MCF 10A (cell line): ENCODE measurements around the gene IFI27L1. TPM values are rescaled to one million over a fixed set of nuclear protein-coding genes. Genes with fewer than 3 reads are reported as not detected.

Experiments
- BruUV-seq: library from RNA; stranded (reverse); fragments of 400-500 nt; replicated peaks from 2 replicates; lab custom pipeline; 2021; lab: Mats Ljungman, UMichigan
- CTCF ChIA-PET: fragments of 300-600 bp; sonication (Branson Sonifier 250); formaldehyde crosslinking; extraction: SDS; loops from one replicate; lab custom pipeline; 2021; ENCODE audit warnings: antibody characterized with exemption, inconsistent platforms; lab: Yijun Ruan, JAX
- POLR2A ChIA-PET: fragments of 300-600, 350-650 bp; sonication (Branson Sonifier 250); formaldehyde crosslinking; extraction: SDS; loops from one replicate; lab custom pipeline; 2020; ENCODE audit warnings: antibody characterized with exemption, inconsistent platforms; lab: Yijun Ruan, JAX
- DNase-seq: peaks from one replicate; pipeline ENCODE4 v3.0.0-alpha.2; 2018; ENCODE audit not compliant: unreplicated experiment
- H3K27ac Mint-ChIP-seq: one replicate; pipeline ENCODE4 v1.8.0; 2022; ENCODE audit warnings: mild to moderate bottlenecking, low read depth, mixed read lengths; ENCODE audit not compliant: unreplicated experiment
- H3K27me3 Mint-ChIP-seq: one replicate; pipeline ENCODE4 v1.8.0; 2022; ENCODE audit warnings: mixed read lengths; ENCODE audit not compliant: insufficient read depth, unreplicated experiment
- H3K36me3 Mint-ChIP-seq: one replicate; pipeline ENCODE4 v1.8.0; 2022; ENCODE audit warnings: mild to moderate bottlenecking, moderate library complexity, mixed read lengths; ENCODE audit not compliant: insufficient read depth, unreplicated experiment
- H3K4me1 Mint-ChIP-seq: one replicate; pipeline ENCODE4 v1.8.0; 2022; ENCODE audit warnings: mixed read lengths; ENCODE audit not compliant: insufficient read depth, unreplicated experiment
- H3K4me3 Mint-ChIP-seq: one replicate; pipeline ENCODE4 v1.8.0; 2022; ENCODE audit warnings: mild to moderate bottlenecking, moderate library complexity, mixed read lengths; ENCODE audit not compliant: unreplicated experiment
- H3K9me3 Mint-ChIP-seq: one replicate; pipeline ENCODE4 v1.8.0; 2022; ENCODE audit warnings: mixed read lengths; ENCODE audit not compliant: unreplicated experiment
- intact Hi-C: fragments of 100-400 bp; cut with micrococcal nuclease; formaldehyde crosslinking; loops from 2 replicates; pipeline ENCODE4 v1.14.1; 2022
- total RNA-seq: library from RNA; stranded (reverse); gene quantifications from 2 replicates; pipeline ENCODE4 v1.2.3, GENCODE V29; 2022
- TF ChIP-seq, protein P1 (sequence below): fragments of 200-600 bp; IDR thresholded peaks from one replicate; pipeline ENCODE4 v1.8.0; 2022; ENCODE audit warnings: antibody characterized with exemption, mild to moderate bottlenecking; ENCODE audit not compliant: unreplicated experiment

The IFI27L1 gene
- total RNA-seq, 1 experiment from 2014 or later: 18.4 TPM

DNA sequence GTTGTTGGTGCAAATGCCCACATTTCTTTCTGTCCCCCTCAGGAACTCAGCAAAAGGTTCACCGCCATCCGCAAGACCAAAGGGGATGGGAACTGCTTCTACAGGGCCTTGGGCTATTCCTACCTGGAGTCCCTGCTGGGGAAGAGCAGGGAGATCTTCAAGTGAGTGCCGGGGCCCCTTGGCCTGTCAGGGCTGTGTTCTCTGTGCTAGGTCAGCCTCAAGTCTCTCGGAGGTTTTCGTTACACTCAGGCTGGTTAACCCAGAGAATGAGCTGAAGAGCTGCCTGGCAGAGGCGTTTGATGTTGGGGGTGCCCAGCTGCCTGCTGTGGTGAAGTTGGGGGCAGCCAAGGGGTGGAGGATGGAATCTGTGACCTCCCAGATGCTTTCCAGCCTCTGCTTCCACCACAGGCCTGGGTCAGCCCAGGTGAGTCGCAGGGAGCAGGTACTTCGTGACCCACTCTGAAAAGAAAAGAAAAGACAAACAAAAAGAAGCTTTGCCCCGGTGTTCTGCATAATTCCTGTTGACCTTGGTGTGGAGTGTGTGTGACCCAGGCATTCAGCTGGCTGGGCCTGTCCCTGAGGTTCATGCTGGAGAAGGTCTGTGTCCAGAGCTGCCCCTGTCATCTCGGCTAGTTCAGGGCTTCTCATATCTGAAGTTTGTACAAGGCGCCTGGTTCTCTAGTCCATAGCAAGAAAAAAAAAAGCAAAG, 42.0 kb upstream of the IFI27L1 start:
- POLR2A ChIA-PET: interaction anchor here (0.6 kb wide), 1 partner anchor 145 kb away, joined by 3 read pairs; no protein-coding TSS in a partner anchor
- no peak overlapping the region for H3K27ac Mint-ChIP-seq
- CTCF ChIA-PET: interaction anchor here (0.9 to 7.1 kb wide), 4 partner anchors 9 to 182 kb away, joined by 3 to 99 read pairs (median 14); no protein-coding TSS in a partner anchor
- H3K27me3 Mint-ChIP-seq: no peaks in the 10 kb centered on the region
- no peaks in the 10 kb centered on the region for H3K9me3 Mint-ChIP-seq
- intact Hi-C loops: no loop called here
- peaks cover 5% of the 10 kb centered on the region for H3K4me1 Mint-ChIP-seq
- BruUV-seq: no TSS peak
- TF ChIP-seq, protein P1, sequence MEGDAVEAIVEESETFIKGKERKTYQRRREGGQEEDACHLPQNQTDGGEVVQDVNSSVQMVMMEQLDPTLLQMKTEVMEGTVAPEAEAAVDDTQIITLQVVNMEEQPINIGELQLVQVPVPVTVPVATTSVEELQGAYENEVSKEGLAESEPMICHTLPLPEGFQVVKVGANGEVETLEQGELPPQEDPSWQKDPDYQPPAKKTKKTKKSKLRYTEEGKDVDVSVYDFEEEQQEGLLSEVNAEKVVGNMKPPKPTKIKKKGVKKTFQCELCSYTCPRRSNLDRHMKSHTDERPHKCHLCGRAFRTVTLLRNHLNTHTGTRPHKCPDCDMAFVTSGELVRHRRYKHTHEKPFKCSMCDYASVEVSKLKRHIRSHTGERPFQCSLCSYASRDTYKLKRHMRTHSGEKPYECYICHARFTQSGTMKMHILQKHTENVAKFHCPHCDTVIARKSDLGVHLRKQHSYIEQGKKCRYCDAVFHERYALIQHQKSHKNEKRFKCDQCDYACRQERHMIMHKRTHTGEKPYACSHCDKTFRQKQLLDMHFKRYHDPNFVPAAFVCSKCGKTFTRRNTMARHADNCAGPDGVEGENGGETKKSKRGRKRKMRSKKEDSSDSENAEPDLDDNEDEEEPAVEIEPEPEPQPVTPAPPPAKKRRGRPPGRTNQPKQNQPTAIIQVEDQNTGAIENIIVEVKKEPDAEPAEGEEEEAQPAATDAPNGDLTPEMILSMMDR: no peak
- peaks cover 19% of the 10 kb centered on the region for H3K36me3 Mint-ChIP-seq
- H3K4me3 Mint-ChIP-seq: no peak overlapping the region
- no peak for DNase-seq

DNA sequence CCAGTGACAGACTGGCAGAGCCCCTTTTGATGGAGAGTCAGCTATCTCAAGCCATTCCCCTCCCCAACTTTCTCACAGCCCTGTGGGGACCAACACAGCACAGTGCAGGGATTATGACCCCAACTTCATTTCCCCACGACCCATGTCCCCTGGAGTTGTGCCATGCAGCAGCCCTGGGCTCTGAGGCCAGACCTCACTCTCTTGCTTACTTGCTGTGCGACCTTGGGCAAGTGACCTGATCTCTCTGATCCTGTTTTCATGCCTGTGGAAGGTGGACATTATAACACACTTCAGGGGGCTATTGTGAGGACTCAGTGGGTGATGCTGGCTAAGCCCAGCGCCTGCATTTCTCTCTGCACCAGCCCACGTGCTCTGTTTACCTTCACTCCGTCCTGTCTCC, 40.9 kb upstream of the IFI27L1 start:
- POLR2A ChIA-PET: no interaction called here
- TF ChIP-seq, protein P1: no peak
- no peak overlapping the region for H3K4me3 Mint-ChIP-seq
- H3K36me3 Mint-ChIP-seq: peaks cover 28% of the 10 kb centered on the region
- no peak for DNase-seq
- no peak overlapping the region for H3K27ac Mint-ChIP-seq
- intact Hi-C loops: no loop called here
- no peaks in the 10 kb centered on the region for H3K9me3 Mint-ChIP-seq
- no peaks in the 10 kb centered on the region for H3K27me3 Mint-ChIP-seq
- BruUV-seq: no TSS peak
- H3K4me1 Mint-ChIP-seq: peaks cover 5% of the 10 kb centered on the region
- CTCF ChIA-PET: interaction anchor here (0.6 to 7.1 kb wide), 3 partner anchors 8 to 99 kb away, joined by 3 to 99 read pairs (median 4); no protein-coding TSS in a partner anchor

DNA sequence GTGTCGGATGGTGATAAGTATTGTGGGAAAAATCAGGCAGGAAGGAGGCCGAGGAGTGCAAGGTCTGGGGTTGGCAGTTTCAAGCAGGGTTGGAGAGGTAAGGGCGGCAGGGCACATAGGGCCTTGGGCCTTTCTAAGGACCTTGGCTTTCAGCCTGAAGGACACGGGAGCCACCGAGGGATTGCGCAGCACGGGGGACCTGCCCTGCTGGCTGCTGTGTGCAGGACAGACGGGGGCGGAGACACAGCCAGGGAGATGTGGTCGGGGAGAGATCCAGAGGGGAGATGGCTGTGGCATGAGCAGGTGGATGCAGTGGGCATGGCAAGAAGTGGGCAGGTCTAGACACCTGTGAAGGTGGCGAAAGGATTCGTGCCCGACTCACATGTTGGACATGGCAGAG, 40.3 kb upstream of the IFI27L1 start:
- intact Hi-C loops: no loop called here
- Mint-ChIP-seq H3K27me3 (no peaks in the 10 kb centered on the region), H3K4me1 (peaks cover 5% of the 10 kb centered on the region), H3K36me3 (peaks cover 28% of the 10 kb centered on the region), H3K27ac (no peak overlapping the region), H3K9me3 (no peaks in the 10 kb centered on the region), H3K4me3 (no peak overlapping the region)
- BruUV-seq: no TSS peak
- ChIA-PET POLR2A (no interaction called here), CTCF (interaction anchor here (0.8 kb wide), 1 partner anchor 139 kb away, joined by 3 read pairs; no protein-coding TSS in a partner anchor)
- TF ChIP-seq, protein P1: no peak
- no peak for DNase-seq

DNA sequence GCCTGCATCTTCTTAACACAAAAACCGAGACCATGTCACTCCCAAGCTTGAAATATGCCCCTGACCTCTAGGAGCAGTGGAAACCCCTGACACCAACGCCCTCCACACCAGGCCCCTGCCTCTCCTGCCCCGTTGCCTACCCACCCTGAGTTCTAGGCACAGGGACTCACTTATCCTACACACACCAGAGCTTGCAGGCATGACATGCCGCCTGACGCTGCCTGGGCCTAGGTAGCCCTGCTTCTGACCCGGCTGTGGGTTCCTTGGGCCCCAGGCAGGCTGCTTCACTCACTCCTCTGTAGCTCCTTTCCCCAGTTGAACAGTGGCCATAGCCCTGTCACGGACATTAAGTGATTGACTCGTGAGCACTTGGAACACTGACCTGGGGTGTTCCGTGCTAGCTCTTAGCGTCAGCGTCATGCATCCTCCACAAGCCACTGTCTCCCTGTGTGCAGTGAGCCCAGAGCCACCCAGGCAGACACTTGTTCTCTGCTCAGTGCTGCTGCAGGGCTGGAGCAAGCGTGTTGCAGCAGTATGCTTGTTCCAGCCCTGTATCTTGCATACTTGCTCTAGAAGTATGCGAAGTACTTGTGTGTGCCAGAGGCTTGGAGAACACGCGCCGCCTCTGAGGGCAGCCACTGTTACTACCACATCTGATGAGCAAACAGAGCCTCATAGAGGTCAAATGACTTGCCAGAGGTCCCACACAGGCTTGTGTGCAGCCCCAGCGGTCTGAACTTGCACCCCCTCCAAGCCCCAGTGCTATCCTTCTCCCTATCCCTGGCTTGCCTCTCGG, 39.4 kb upstream of the IFI27L1 start:
- H3K27ac Mint-ChIP-seq: no peak overlapping the region
- DNase-seq: no peak
- peaks cover 30% of the 10 kb centered on the region for H3K36me3 Mint-ChIP-seq
- CTCF ChIA-PET: interaction anchor here (0.5 to 1.5 kb wide), 3 partner anchors 95 to 507 kb away, joined by 3 read pairs; no protein-coding TSS in a partner anchor
- BruUV-seq: no TSS peak
- H3K27me3 Mint-ChIP-seq: no peaks in the 10 kb centered on the region
- POLR2A ChIA-PET: no interaction called here
- no peak overlapping the region for H3K4me3 Mint-ChIP-seq
- TF ChIP-seq, protein P1: no peak
- intact Hi-C loops: no loop called here
- no peaks in the 10 kb centered on the region for H3K9me3 Mint-ChIP-seq
- peaks cover 2% of the 10 kb centered on the region for H3K4me1 Mint-ChIP-seq
